Cardiac muscle cell (in vitro differentiated cells and primary cell): ENCODE data around the gene SLX4. TPM values are rescaled to one million over a fixed set of nuclear protein-coding genes. Genes with fewer than 3 reads are reported as not detected.

Experiments
- DNase-seq, 2 donors: peaks; one replicate each; pipeline versions ENCODE4 v3.0.0 to v3.0.0-alpha.2; 2010 to 2017; ENCODE audit warnings: low read depth in 1 of 2, low spot score in 1 of 2
- H3K27ac ChIP-seq: fragments of 200-600 bp; sonication (generic); 2 replicates; pipeline ENCODE4 v1.5.1; 2016
- H3K27me3 ChIP-seq: fragments of 200-600 bp; sonication (generic); 2 replicates; pipeline ENCODE4 v1.6.0; 2016; ENCODE audit warnings: control low read depth
- H3K36me3 ChIP-seq: fragments of 200-600 bp; sonication (generic); 2 replicates; pipeline ENCODE4 v1.5.1; 2016; ENCODE audit warnings: control low read depth
- H3K4me1 ChIP-seq: fragments of 200-600 bp; sonication (generic); 2 replicates; pipeline ENCODE4 v1.8.1; 2017; ENCODE audit warnings: low read depth, mild to moderate bottlenecking, mixed run types
- H3K4me3 ChIP-seq: fragments of 200-600 bp; sonication (generic); 2 replicates; pipeline ENCODE4 v1.5.1; 2016; ENCODE audit warnings: mild to moderate bottlenecking
- H3K9me3 ChIP-seq: fragments of 200-600 bp; sonication (generic); 2 replicates; pipeline ENCODE4 v1.5.1; 2017; ENCODE audit warnings: low read depth, mild to moderate bottlenecking, control low read depth
- polyA plus RNA-seq: library from polyadenylated mRNA; unstranded; fragments of >200 nt; fragmentation: Nextera tagmentation; extraction: Ambion mirVana; gene quantifications from 2 replicates; pipeline ENCODE4 v1.2.1, GENCODE V29; 2016
- total RNA-seq: library from RNA; depleted of rRNA; stranded (reverse); fragments of >200 nt; gene quantifications from 2 replicates; pipeline ENCODE4 v1.2.3, GENCODE V29; 2016
- TF ChIP-seq, protein P1 (sequence below): IDR thresholded peaks from 2 replicates; pipeline ENCODE4 v1.5.1; 2012; ENCODE audit warnings: low read depth, mild to moderate bottlenecking, low read length

The SLX4 gene
- total and polyA plus RNA-seq, 2 experiments from 2014 or later, result 3.6 to 7.2 TPM

GRCh38 chr16:3641801-3642396, 30.5 kb upstream of the SLX4 start:
- Histone ChIP-seq H3K27me3 (no peaks in the 10 kb centered on the region), H3K4me3 (no peak overlapping the region), H3K4me1 (peaks cover 12% of the 10 kb centered on the region), H3K9me3 (no peaks in the 10 kb centered on the region), H3K27ac (no peak overlapping the region), H3K36me3 (no peaks in the 10 kb centered on the region)
- TF ChIP-seq, protein P1, sequence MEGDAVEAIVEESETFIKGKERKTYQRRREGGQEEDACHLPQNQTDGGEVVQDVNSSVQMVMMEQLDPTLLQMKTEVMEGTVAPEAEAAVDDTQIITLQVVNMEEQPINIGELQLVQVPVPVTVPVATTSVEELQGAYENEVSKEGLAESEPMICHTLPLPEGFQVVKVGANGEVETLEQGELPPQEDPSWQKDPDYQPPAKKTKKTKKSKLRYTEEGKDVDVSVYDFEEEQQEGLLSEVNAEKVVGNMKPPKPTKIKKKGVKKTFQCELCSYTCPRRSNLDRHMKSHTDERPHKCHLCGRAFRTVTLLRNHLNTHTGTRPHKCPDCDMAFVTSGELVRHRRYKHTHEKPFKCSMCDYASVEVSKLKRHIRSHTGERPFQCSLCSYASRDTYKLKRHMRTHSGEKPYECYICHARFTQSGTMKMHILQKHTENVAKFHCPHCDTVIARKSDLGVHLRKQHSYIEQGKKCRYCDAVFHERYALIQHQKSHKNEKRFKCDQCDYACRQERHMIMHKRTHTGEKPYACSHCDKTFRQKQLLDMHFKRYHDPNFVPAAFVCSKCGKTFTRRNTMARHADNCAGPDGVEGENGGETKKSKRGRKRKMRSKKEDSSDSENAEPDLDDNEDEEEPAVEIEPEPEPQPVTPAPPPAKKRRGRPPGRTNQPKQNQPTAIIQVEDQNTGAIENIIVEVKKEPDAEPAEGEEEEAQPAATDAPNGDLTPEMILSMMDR, result no peak
- no peak for DNase-seq

DNA sequence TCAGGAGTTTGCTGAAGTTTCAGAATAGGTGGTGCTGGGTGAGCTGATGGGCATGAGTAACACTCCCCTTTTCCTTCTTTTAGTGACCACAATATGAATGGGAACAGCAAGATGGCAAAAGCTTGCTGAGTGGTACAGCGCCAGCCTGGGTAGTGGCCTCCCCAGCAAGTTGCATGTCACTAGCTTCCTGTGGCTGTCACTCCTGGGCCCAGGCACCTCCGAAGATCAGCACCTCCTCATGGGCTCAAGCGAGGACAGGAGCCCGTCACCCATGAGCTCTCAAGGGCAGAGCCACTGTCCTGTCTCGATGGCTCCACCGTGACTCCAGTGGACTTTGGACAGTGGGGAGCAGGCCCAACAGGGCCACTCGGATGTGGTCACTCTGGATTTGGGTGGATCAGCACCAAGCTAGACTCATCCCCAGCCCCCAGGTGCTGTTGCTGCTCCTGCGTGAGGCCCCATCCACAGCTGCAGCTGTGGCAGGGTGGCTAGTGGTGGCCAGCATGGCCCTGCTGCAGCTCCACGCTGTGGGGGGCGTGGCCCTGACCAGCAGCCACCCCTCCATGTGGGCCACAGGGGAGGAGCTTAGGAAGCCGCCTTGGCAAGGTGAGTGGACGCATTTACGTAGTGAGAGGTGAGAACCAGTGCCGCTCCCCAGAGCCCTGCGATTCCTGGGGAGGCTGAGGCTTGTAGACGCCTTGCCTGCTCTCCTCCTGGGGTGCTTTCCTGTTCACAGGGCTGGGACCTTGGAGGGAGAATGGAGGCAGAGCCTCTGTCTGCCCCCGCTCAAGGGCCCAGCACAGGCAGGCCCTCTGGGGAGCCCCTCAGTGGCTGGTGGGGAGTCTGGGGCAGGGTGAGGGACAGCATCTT, 29.5 kb upstream of the SLX4 start:
- DNase-seq, result no peak
- H3K4me1 ChIP-seq, result peaks cover 12% of the 10 kb centered on the region
- TF ChIP-seq, protein P1, result no peak
- H3K9me3 ChIP-seq, result no peaks in the 10 kb centered on the region
- no peak overlapping the region for H3K4me3 ChIP-seq
- no peaks in the 10 kb centered on the region for H3K36me3 ChIP-seq
- no peaks in the 10 kb centered on the region for H3K27me3 ChIP-seq
- no peak overlapping the region for H3K27ac ChIP-seq

DNA sequence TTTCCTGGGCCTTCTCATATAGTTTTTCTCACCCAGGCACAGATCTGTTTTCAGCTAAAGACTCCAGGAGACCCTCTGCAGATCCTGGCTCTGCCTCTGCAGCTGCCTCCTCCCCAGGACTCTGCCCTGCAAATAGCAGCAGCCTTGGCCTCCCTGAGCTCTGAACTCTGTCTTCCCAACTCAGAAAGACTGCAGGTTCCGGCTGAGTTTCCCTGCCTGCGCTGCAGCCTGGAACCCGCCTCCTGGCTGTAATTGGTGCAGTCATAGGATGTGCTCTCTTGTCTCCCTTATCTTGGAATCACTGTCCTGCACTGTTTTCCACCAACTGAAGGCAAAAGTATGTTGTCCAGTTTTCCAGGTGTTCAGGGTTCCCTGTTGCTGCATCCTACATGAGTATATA, 28.8 kb upstream of the SLX4 start:
- Histone ChIP-seq H3K27ac (peak overlapping the region; percentile 17), H3K36me3 (no peaks in the 10 kb centered on the region), H3K4me1 (peaks cover 12% of the 10 kb centered on the region), H3K27me3 (no peaks in the 10 kb centered on the region), H3K9me3 (no peaks in the 10 kb centered on the region), H3K4me3 (no peak overlapping the region)
- TF ChIP-seq, protein P1, result no peak
- DNase-seq, result no peak

DNA sequence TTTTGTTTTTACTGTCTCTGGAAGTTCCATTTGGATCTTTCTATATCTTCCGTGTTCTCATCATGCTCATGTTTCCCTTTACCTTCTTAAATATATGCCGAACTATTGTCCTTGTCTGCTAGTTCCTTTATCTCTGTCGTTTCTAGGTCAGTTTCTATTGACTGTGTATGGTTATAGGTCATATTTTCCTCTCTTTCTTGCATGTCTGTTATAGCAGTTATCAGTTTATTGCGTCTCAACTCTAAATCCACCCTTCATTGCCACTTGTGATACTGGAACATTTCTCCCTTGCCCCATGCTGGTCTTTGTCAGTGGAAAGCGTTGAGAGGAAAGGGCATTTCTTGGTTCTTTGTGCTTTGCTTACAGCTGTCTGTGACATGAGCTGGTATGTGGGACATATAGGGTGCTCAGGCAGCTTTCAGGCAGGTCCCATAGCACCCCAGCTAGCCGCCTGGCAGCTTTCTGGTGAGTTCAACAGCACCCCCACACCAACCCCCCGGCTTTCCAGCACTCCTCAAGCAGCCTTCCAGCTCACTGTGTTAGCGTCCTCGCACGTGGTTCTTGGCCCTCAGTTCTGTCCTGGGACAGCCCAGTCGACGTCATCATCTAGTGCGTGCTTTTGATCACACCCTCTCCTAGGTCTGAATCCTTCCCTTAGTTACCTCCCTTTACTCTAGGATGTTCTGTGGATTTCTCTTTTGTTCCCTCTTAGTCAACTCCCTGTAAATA, 27.7 kb upstream of the SLX4 start:
- Histone ChIP-seq H3K27ac (no peak overlapping the region), H3K9me3 (no peaks in the 10 kb centered on the region), H3K36me3 (no peaks in the 10 kb centered on the region), H3K27me3 (no peaks in the 10 kb centered on the region), H3K4me1 (peaks cover 12% of the 10 kb centered on the region), H3K4me3 (no peak overlapping the region)
- TF ChIP-seq, protein P1, result no peak
- DNase-seq, result no peak

- Histone ChIP-seq H3K4me1 (peaks cover 10% of the 10 kb centered on the region), H3K36me3 (no peaks in the 10 kb centered on the region), H3K27me3 (no peaks in the 10 kb centered on the region), H3K4me3 (no peak overlapping the region), H3K9me3 (no peaks in the 10 kb centered on the region), H3K27ac (peak overlapping the region; percentile 83)
- peak; percentile 52 to 55 for DNase-seq
- TF ChIP-seq, protein P1, result no peak
These were observed 26.0 kb upstream of the SLX4 start for GRCh38 chr16:3637371-3637923.
